ENCODE data around the gene BUD13.

GRCh38 chr11:116730241-116730561 lies 42.6 kb downstream of the BUD13 start:
- no peak for TF ChIP-seq CTCF (IDR thresholded peaks at IDR 0.05)
- no peak for TF ChIP-seq POLR2A (IDR thresholded peaks at IDR 0.05)

Measured in body of pancreas (tissue), 4 donors.